Endometrial microvascular endothelial cells (primary cell): Measurements from ENCODE around the gene KLF6. TPM values are rescaled to one million over a fixed set of nuclear protein-coding genes. Genes with fewer than 3 reads are reported as not detected.

ENCODE experiments used
- in situ Hi-C: cut with HindIII; loops from 2 replicates; pipeline ENCODE4 v1.10.0; 2017; ENCODE audit warnings: low sequenced_read_pairs, low pct_unique_long_range_greater_than_20kb; ENCODE audit errors: inconsistent ontology term
- total RNA-seq: library from RNA; depleted of rRNA; stranded (reverse); fragments of >200 nt; gene quantifications from one replicate; pipeline ENCODE4 v1.2.3, GENCODE V29; 2015; ENCODE audit errors: inconsistent ontology term

The KLF6 gene
- total RNA-seq, 1 donor from 2014 or later: 56.8 TPM

DNA sequence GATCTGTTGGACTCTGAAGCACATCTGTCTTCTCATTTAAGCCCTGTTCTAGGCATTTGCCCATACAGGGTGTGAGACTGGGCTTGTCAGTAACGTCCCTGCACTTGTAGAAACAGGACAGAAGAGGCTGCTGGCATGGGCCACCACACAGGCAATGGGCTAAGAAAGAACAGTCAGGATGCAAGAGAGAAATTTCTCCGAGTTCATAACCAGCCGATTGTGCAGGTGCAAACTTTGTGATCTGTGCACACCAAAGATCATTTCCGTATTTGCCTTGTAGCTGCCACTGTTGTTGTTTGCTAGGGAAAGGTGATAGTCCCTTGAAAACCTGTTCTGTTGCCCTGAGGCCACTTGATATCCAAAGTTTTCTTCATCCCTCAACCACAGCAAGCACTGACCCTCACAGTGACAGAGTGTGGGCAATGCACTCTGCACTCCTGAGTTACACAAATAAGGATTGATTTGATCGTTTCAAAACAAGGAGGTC is 20.3 kb downstream of the KLF6 start:
- in situ Hi-C loops: loop anchor here (25.0 kb wide), 1 partner anchor 302 kb away; no protein-coding TSS in a partner anchor

GRCh38 chr10:3763852-3764625 is 21.0 kb downstream of the KLF6 start:
- in situ Hi-C loops: loop anchor here (25.0 kb wide), 1 partner anchor 302 kb away; no protein-coding TSS in a partner anchor

GRCh38 chr10:3763035-3763456 is 22.0 kb downstream of the KLF6 start:
- in situ Hi-C loops: loop anchor here (25.0 kb wide), 1 partner anchor 301 kb away; no protein-coding TSS in a partner anchor

DNA sequence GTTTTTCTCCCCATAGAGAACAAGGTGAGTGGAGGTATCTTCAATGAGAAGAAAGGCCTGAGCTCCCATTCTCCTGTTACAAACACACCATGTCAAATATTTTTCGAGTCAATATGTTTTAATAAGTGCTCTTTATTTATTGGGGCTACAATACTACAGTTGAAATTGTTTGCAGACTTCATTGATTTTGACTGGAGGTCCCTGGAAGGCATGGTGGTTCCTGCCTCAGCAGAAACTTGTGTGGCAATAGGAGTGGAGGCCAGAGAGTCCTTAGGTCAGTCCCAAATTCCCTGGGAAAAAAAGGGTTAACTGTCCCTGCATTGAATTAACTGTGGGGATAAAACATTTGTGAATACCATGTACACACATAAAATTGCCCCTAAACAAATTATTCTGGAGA is 22.7 kb downstream of the KLF6 start:
- in situ Hi-C loops: loop anchor here (25.0 kb wide), 1 partner anchor 300 kb away; no protein-coding TSS in a partner anchor

- in situ Hi-C loops: loop anchor here (25.0 kb wide), 1 partner anchor 300 kb away; no protein-coding TSS in a partner anchor
Observed at GRCh38 chr10:3761904-3762303, 23.1 kb downstream of the KLF6 start.

DNA sequence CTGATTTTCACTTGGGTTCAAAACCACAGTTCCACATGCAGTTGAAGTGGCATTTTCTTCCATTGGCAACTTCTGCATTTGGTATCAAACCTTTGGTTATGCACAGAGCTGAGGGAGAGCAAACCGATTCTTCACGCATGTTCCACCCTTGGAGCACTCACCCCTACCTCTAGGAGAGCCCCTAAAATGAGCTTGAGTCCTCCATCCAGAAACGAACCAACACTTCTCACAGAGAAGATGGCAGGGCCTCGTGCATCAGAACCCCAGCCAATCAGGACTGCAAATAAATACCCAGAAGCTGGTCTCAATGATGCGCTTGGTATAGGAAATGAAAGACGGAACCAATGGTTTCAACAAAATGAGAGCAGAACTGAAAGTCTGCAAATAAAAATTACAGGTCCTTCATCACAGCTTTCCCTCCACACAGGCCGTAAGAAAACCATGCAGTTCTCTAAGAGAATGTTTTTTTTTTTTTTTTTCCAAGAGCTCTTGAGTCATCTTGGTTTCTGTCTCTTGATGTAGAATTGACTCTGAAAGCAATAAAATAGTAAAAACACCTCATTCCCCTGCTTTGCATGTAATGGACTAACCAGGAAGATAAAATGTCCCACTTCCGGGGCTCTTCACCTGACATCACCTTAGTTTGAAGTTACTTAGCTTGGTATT is 23.9 kb downstream of the KLF6 start:
- in situ Hi-C loops: loop anchor here (25.0 kb wide), 1 partner anchor 299 kb away; no protein-coding TSS in a partner anchor

GRCh38 chr10:3760083-3760482 is 24.9 kb downstream of the KLF6 start:
- in situ Hi-C loops: loop anchor here (25.0 kb wide), 1 partner anchor 298 kb away; no protein-coding TSS in a partner anchor

- in situ Hi-C loops: loop anchor here (25.0 kb wide), 1 partner anchor 297 kb away; no protein-coding TSS in a partner anchor
Observed at GRCh38 chr10:3759397-3759796, 25.6 kb downstream of the KLF6 start.

- in situ Hi-C loops: loop anchor here (25.0 kb wide), 1 partner anchor 296 kb away; no protein-coding TSS in a partner anchor
Observed at GRCh38 chr10:3758491-3758970, 26.5 kb downstream of the KLF6 start.

DNA sequence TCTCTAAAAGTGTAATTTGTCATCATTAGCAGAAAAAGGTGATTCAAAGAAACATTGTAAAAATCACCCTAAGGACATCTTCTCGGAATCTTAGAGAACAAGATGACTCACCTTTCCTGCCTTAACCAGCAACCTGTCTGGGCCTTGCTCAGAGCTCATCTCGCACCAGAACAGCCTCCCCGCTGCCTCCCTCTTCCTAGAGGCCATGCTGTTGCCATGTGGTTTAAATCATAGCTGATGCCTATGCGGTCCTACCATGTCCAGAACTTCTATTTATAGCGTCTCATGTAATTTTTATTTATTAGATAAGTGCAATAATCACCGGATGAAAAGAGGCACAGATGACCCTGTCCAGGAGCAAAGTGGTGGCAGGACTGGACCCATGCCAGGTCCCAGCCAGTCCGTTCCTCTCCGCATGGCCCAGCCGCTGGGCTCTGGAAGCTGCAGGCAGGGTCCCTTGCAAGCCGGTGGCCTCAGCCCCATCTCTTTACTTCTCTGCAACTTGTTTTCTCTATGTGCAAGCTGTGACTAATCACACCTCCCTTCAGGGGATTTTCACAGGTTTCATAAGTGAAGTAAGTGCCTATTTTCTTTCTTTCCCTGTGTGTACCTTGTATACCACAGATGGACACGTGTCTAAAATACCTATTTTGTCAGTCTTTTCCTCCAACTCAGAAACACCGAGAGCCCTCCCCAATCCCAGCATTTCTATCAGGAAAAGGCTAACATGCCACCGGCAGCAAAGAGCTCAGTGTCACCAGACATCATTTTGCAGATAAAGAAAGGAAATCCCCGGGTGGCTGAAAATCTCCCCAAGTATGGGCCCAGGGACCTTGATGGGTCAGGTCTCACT is 27.1 kb downstream of the KLF6 start:
- in situ Hi-C loops: loop anchor here (25.0 kb wide), 1 partner anchor 296 kb away; no protein-coding TSS in a partner anchor

GRCh38 chr10:3757250-3757637 is 27.8 kb downstream of the KLF6 start:
- in situ Hi-C loops: loop anchor here (25.0 kb wide), 1 partner anchor 295 kb away; no protein-coding TSS in a partner anchor

- in situ Hi-C loops: loop anchor here (25.0 kb wide), 1 partner anchor 294 kb away; no protein-coding TSS in a partner anchor
Observed at GRCh38 chr10:3756360-3756740, 28.7 kb downstream of the KLF6 start.

- in situ Hi-C loops: loop anchor here (25.0 kb wide), 1 partner anchor 293 kb away; no protein-coding TSS in a partner anchor
Observed at GRCh38 chr10:3755440-3756359, 29.3 kb downstream of the KLF6 start.

- in situ Hi-C loops: loop anchor here (25.0 kb wide), 1 partner anchor 293 kb away; no protein-coding TSS in a partner anchor
Observed at GRCh38 chr10:3754727-3755439, 30.1 kb downstream of the KLF6 start.

DNA sequence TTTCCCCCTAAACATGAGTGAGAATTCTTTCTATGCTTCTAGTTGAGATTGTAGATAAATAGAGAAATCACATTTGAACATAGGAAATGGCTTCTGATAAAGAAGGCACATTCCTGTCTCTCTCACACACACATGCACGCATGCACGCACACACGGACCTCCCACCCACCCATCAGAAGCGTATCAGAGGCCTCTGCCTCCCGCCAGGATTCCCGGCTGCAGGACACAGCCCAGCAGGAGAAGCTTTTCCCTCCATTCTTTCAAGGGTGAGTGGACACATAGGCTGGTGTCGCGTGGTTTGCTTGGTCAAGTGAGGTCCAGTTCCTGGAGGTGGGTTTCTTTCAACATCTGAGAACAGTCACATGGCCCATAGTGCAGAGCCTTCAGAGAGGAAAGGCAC is 34.2 kb downstream of the KLF6 start:
- in situ Hi-C loops: loop anchor here (25.0 kb wide), 1 partner anchor 289 kb away; no protein-coding TSS in a partner anchor

- in situ Hi-C loops: loop anchor here (25.0 kb wide), 1 partner anchor 288 kb away; no protein-coding TSS in a partner anchor
Observed at GRCh38 chr10:3750006-3750816, 34.8 kb downstream of the KLF6 start.
